Measurements from ENCODE around the gene IL24.
"Not testable (repeated sequence)": the region's sequence is repeated elsewhere in the genome, so short reads cannot be mapped to it uniquely, and the experiment has no call there.

Gene IL24

GRCh38 chr1:206897175-206897574 lies at the start of gene IL24:
IL24 (plus strand) TSS chr1:206897443; CDS start chr1:206897833, 390 bp downstream.
- Histone ChIP-seq H3K9ac (ENCODE audit: low read length) (no peak within 1 kb of the TSS), H3K4me3 (ENCODE audit: low read length) (no peak within 1 kb of the TSS), H3K27ac (ENCODE audit: low read length) (no peak within 1 kb of the TSS), H3K27me3 (ENCODE audit: control insufficient read depth, insufficient read depth, low read length) (no peaks in the 10 kb centered on the region), H3K36me3 (ENCODE audit: control insufficient read depth, low read depth, low read length) (no peaks in the 10 kb centered on the region), H3K9me3 (ENCODE audit: control insufficient read depth, low read depth, low read length) (no peaks in the 10 kb centered on the region), H3K4me1 (ENCODE audit: control insufficient read depth, low read depth, low read length) (no peaks in the 10 kb centered on the region)

GRCh38 chr1:206847946-206848345 lies 49.3 kb upstream of the IL24 start:
- Histone ChIP-seq H3K9me3 (ENCODE audit: control insufficient read depth, low read depth, low read length) (no peaks in the 10 kb centered on the region), H3K27me3 (ENCODE audit: control insufficient read depth, insufficient read depth, low read length) (no peaks in the 10 kb centered on the region), H3K9ac (ENCODE audit: low read length) (no peak overlapping the region), H3K27ac (ENCODE audit: low read length) (no peak overlapping the region), H3K4me1 (ENCODE audit: control insufficient read depth, low read depth, low read length) (no peaks in the 10 kb centered on the region), H3K4me3 (ENCODE audit: low read length) (no peak overlapping the region), H3K36me3 (ENCODE audit: control insufficient read depth, low read depth, low read length) (no peaks in the 10 kb centered on the region)

- H3K9me3 ChIP-seq (ENCODE audit: control insufficient read depth, low read depth, low read length), result no peaks in the 10 kb centered on the region
- no peaks in the 10 kb centered on the region for H3K4me1 ChIP-seq (ENCODE audit: control insufficient read depth, low read depth, low read length)
- H3K4me3 ChIP-seq (ENCODE audit: low read length), result no peak overlapping the region
- no peak overlapping the region for H3K9ac ChIP-seq (ENCODE audit: low read length)
- no peaks in the 10 kb centered on the region for H3K27me3 ChIP-seq (ENCODE audit: control insufficient read depth, insufficient read depth, low read length)
- no peak overlapping the region for H3K27ac ChIP-seq (ENCODE audit: low read length)
- H3K36me3 ChIP-seq (ENCODE audit: control insufficient read depth, low read depth, low read length), result no peaks in the 10 kb centered on the region
Measured at GRCh38 chr1:206850401-206850800, 46.8 kb upstream of the IL24 start.

GRCh38 chr1:206851341-206852010 lies 45.8 kb upstream of the IL24 start:
- H3K36me3 ChIP-seq (ENCODE audit: control insufficient read depth, low read depth, low read length), result no peaks in the 10 kb centered on the region
- H3K4me3 ChIP-seq (ENCODE audit: low read length), result no peak overlapping the region
- no peaks in the 10 kb centered on the region for H3K4me1 ChIP-seq (ENCODE audit: control insufficient read depth, low read depth, low read length)
- no peak overlapping the region for H3K9ac ChIP-seq (ENCODE audit: low read length)
- no peaks in the 10 kb centered on the region for H3K27me3 ChIP-seq (ENCODE audit: control insufficient read depth, insufficient read depth, low read length)
- H3K27ac ChIP-seq (ENCODE audit: low read length), result no peak overlapping the region
- H3K9me3 ChIP-seq (ENCODE audit: control insufficient read depth, low read depth, low read length), result no peaks in the 10 kb centered on the region

GRCh38 chr1:206852662-206853061 lies 44.6 kb upstream of the IL24 start:
- not testable (repeated sequence) for H3K36me3 ChIP-seq (ENCODE audit: control insufficient read depth, low read depth, low read length); H3K4me3 ChIP-seq (ENCODE audit: low read length); H3K9ac ChIP-seq (ENCODE audit: low read length); H3K27me3 ChIP-seq (ENCODE audit: control insufficient read depth, insufficient read depth, low read length); H3K9me3 ChIP-seq (ENCODE audit: control insufficient read depth, low read depth, low read length); H3K27ac ChIP-seq (ENCODE audit: low read length); H3K4me1 ChIP-seq (ENCODE audit: control insufficient read depth, low read depth, low read length)

GRCh38 chr1:206853696-206854095 lies 43.5 kb upstream of the IL24 start:
- not testable (repeated sequence) for H3K27me3 ChIP-seq (ENCODE audit: control insufficient read depth, insufficient read depth, low read length)

GRCh38 chr1:206854401-206855129 lies 42.7 kb upstream of the IL24 start:
- Histone ChIP-seq H3K4me3 (ENCODE audit: low read length) (no peak overlapping the region), H3K4me1 (ENCODE audit: control insufficient read depth, low read depth, low read length) (no peaks in the 10 kb centered on the region), H3K27ac (ENCODE audit: low read length) (no peak overlapping the region), H3K36me3 (ENCODE audit: control insufficient read depth, low read depth, low read length) (no peaks in the 10 kb centered on the region), H3K9me3 (ENCODE audit: control insufficient read depth, low read depth, low read length) (no peaks in the 10 kb centered on the region), H3K27me3 (ENCODE audit: control insufficient read depth, insufficient read depth, low read length) (no peaks in the 10 kb centered on the region), H3K9ac (ENCODE audit: low read length) (no peak overlapping the region)

More at GRCh38 chr1:206853696-206854095, 43.5 kb upstream of the IL24 start:
- not testable (repeated sequence) for H3K9me3 ChIP-seq (ENCODE audit: control insufficient read depth, low read depth, low read length); H3K4me3 ChIP-seq (ENCODE audit: low read length); H3K27ac ChIP-seq (ENCODE audit: low read length); H3K36me3 ChIP-seq (ENCODE audit: control insufficient read depth, low read depth, low read length); H3K4me1 ChIP-seq (ENCODE audit: control insufficient read depth, low read depth, low read length); H3K9ac ChIP-seq (ENCODE audit: low read length)

- Histone ChIP-seq H3K9me3 (ENCODE audit: control insufficient read depth, low read depth, low read length) (no peaks in the 10 kb centered on the region), H3K36me3 (ENCODE audit: control insufficient read depth, low read depth, low read length) (no peaks in the 10 kb centered on the region), H3K9ac (ENCODE audit: low read length) (no peak overlapping the region), H3K4me3 (ENCODE audit: low read length) (no peak overlapping the region), H3K4me1 (ENCODE audit: control insufficient read depth, low read depth, low read length) (no peaks in the 10 kb centered on the region), H3K27me3 (ENCODE audit: control insufficient read depth, insufficient read depth, low read length) (no peaks in the 10 kb centered on the region), H3K27ac (ENCODE audit: low read length) (no peak overlapping the region)
Measured at GRCh38 chr1:206855859-206856258, 41.4 kb upstream of the IL24 start.

- Histone ChIP-seq H3K36me3 (ENCODE audit: control insufficient read depth, low read depth, low read length) (no peaks in the 10 kb centered on the region), H3K27me3 (ENCODE audit: control insufficient read depth, insufficient read depth, low read length) (no peaks in the 10 kb centered on the region), H3K4me3 (ENCODE audit: low read length) (no peak overlapping the region), H3K27ac (ENCODE audit: low read length) (no peak overlapping the region), H3K4me1 (ENCODE audit: control insufficient read depth, low read depth, low read length) (no peaks in the 10 kb centered on the region), H3K9me3 (ENCODE audit: control insufficient read depth, low read depth, low read length) (no peaks in the 10 kb centered on the region), H3K9ac (ENCODE audit: low read length) (no peak overlapping the region)
Measured at GRCh38 chr1:206856674-206857464, 40.4 kb upstream of the IL24 start.

GRCh38 chr1:206859082-206859521 lies 38.1 kb upstream of the IL24 start:
- no peaks in the 10 kb centered on the region for H3K4me1 ChIP-seq (ENCODE audit: control insufficient read depth, low read depth, low read length)
- H3K9ac ChIP-seq (ENCODE audit: low read length), result no peak overlapping the region
- H3K4me3 ChIP-seq (ENCODE audit: low read length), result no peak overlapping the region
- H3K36me3 ChIP-seq (ENCODE audit: control insufficient read depth, low read depth, low read length), result no peaks in the 10 kb centered on the region
- H3K27me3 ChIP-seq (ENCODE audit: control insufficient read depth, insufficient read depth, low read length), result no peaks in the 10 kb centered on the region
- H3K27ac ChIP-seq (ENCODE audit: low read length), result no peak overlapping the region
- H3K9me3 ChIP-seq (ENCODE audit: control insufficient read depth, low read depth, low read length), result no peaks in the 10 kb centered on the region

- Histone ChIP-seq H3K9me3 (ENCODE audit: control insufficient read depth, low read depth, low read length) (no peaks in the 10 kb centered on the region), H3K4me3 (ENCODE audit: low read length) (no peak overlapping the region), H3K36me3 (ENCODE audit: control insufficient read depth, low read depth, low read length) (no peaks in the 10 kb centered on the region), H3K27me3 (ENCODE audit: control insufficient read depth, insufficient read depth, low read length) (no peaks in the 10 kb centered on the region), H3K27ac (ENCODE audit: low read length) (no peak overlapping the region), H3K4me1 (ENCODE audit: control insufficient read depth, low read depth, low read length) (no peaks in the 10 kb centered on the region), H3K9ac (ENCODE audit: low read length) (no peak overlapping the region)
Measured at GRCh38 chr1:206860165-206860564, 37.1 kb upstream of the IL24 start.

All from iPS-18a (cell line).